Activated CD4-positive, alpha-beta memory T cell treated with anti-CD3 and anti-CD28 coated beads, Interleukin-2, amount 10 ng/mL, durations not matched to agents 7 days and 5 days (primary cell): ENCODE data around the gene PSMF1. TPM values are rescaled to one million over a fixed set of nuclear protein-coding genes. Genes with fewer than 3 reads are reported as not detected.
A peak's percentile ranks its signal among the peaks of the same experiment; 100 is the strongest.

Experiments used
- CTCF ChIA-PET: fragments of 350-600 bp; sonication (Branson Sonifier 250); formaldehyde crosslinking; loops from one replicate; lab custom pipeline; 2021; ENCODE audit warnings: antibody characterized with exemption, inconsistent platforms; lab: Charles Lee
- POLR2A ChIA-PET: fragments of 350-600 bp; sonication (Branson Sonifier 250); formaldehyde crosslinking; loops from one replicate; lab custom pipeline; 2021; ENCODE audit warnings: antibody characterized with exemption; lab: Charles Lee
- DNase-seq: peaks from one replicate; pipeline ENCODE4 v3.0.0-alpha.2; 2020
- H3K27ac Mint-ChIP-seq: one replicate; pipeline ENCODE4 v1.8.0; 2021; ENCODE audit warnings: mild to moderate bottlenecking, mixed read lengths
- H3K27me3 Mint-ChIP-seq: one replicate; pipeline ENCODE4 v1.8.0; 2021; ENCODE audit warnings: mixed read lengths
- H3K36me3 Mint-ChIP-seq: one replicate; pipeline ENCODE4 v1.8.0; 2021; ENCODE audit warnings: low read depth, mixed read lengths
- H3K4me1 Mint-ChIP-seq: one replicate; pipeline ENCODE4 v1.8.0; 2021; ENCODE audit warnings: mixed read lengths
- H3K4me3 Mint-ChIP-seq: one replicate; pipeline ENCODE4 v1.8.0; 2021; ENCODE audit warnings: mild to moderate bottlenecking, mixed read lengths
- H3K9me3 Mint-ChIP-seq: one replicate; pipeline ENCODE4 v1.8.0; 2021; ENCODE audit warnings: mixed read lengths
- total RNA-seq, 2 experiments: library from RNA; stranded (reverse); gene quantifications; one replicate each; pipeline ENCODE4 v1.2.3, GENCODE V29; 2021

The PSMF1 gene
- total RNA-seq, 2 experiments from 2014 or later: 145 TPM

GRCh38 chr20:1103751-1104150, 14.7 kb upstream of the PSMF1 start:
- no peak for DNase-seq
- no peak overlapping the region for H3K27ac Mint-ChIP-seq
- no peaks in the 10 kb centered on the region for H3K4me1 Mint-ChIP-seq
- H3K36me3 Mint-ChIP-seq: no peaks in the 10 kb centered on the region
- no peak overlapping the region for H3K4me3 Mint-ChIP-seq
- H3K27me3 Mint-ChIP-seq: peaks cover 2% of the 10 kb centered on the region
- CTCF ChIA-PET: interaction anchor here (0.7 kb wide), 1 partner anchor 197 kb away, joined by 3 read pairs; no protein-coding TSS in a partner anchor
- H3K9me3 Mint-ChIP-seq: peaks cover 2% of the 10 kb centered on the region
- POLR2A ChIA-PET: no interaction called here

- H3K27me3 Mint-ChIP-seq: peaks cover 2% of the 10 kb centered on the region
- ChIA-PET POLR2A (no interaction called here), CTCF (interaction anchor here (3.9 kb wide), 1 partner anchor 107 kb away, joined by 22 read pairs; no protein-coding TSS in a partner anchor)
- H3K4me1 Mint-ChIP-seq: no peaks in the 10 kb centered on the region
- H3K4me3 Mint-ChIP-seq: no peak overlapping the region
- no peak for DNase-seq
- H3K27ac Mint-ChIP-seq: no peak overlapping the region
- H3K36me3 Mint-ChIP-seq: no peaks in the 10 kb centered on the region
- peaks cover 2% of the 10 kb centered on the region for H3K9me3 Mint-ChIP-seq
These were observed 12.7 kb upstream of the PSMF1 start for GRCh38 chr20:1105599-1106194.

- Mint-ChIP-seq H3K27ac (no peak overlapping the region), H3K36me3 (no peaks in the 10 kb centered on the region), H3K4me3 (no peak overlapping the region), H3K27me3 (no peaks in the 10 kb centered on the region), H3K4me1 (no peaks in the 10 kb centered on the region), H3K9me3 (peaks cover 2% of the 10 kb centered on the region)
- POLR2A ChIA-PET: no interaction called here
- CTCF ChIA-PET: interaction anchor here (0.7 to 3.9 kb wide), 5 partner anchors 8 to 670 kb away, joined by 3 to 22 read pairs (median 5); no protein-coding TSS in a partner anchor
- no peak for DNase-seq
These were observed 11.2 kb upstream of the PSMF1 start for GRCh38 chr20:1107176-1107575.

GRCh38 chr20:1108437-1108920, 9.9 kb upstream of the PSMF1 start:
- peak; percentile 57 for DNase-seq

GRCh38 chr20:1112908-1113307, 5.5 kb upstream of the PSMF1 start:
- DNase-seq: no peak
- Mint-ChIP-seq H3K36me3 (peaks cover 10% of the 10 kb centered on the region), H3K27me3 (no peaks in the 10 kb centered on the region), H3K4me1 (peaks cover 12% of the 10 kb centered on the region), H3K9me3 (no peaks in the 10 kb centered on the region), H3K4me3 (no peak overlapping the region), H3K27ac (no peak overlapping the region)
- POLR2A ChIA-PET: no interaction called here
- CTCF ChIA-PET: no interaction called here

More at GRCh38 chr20:1108437-1108920, 9.9 kb upstream of the PSMF1 start:
- ChIA-PET CTCF (interaction anchor here (0.6 to 3.9 kb wide), 13 partner anchors 9 to 359 kb away, joined by 3 to 22 read pairs (median 3); no protein-coding TSS in a partner anchor), POLR2A (interaction anchor here (0.7 to 0.9 kb wide), 2 partner anchors 10 to 23 kb away, joined by 3 read pairs; partner anchors contain the start of gene PSMF1)
- no peak overlapping the region for H3K27ac Mint-ChIP-seq
- H3K4me3 Mint-ChIP-seq: no peak overlapping the region
- H3K9me3 Mint-ChIP-seq: no peaks in the 10 kb centered on the region
- no peaks in the 10 kb centered on the region for H3K4me1 Mint-ChIP-seq
- H3K36me3 Mint-ChIP-seq: no peaks in the 10 kb centered on the region
- no peaks in the 10 kb centered on the region for H3K27me3 Mint-ChIP-seq

GRCh38 chr20:1118004-1118335, 432 bp upstream of the PSMF1 start:
- no peaks in the 10 kb centered on the region for H3K27me3 Mint-ChIP-seq
- H3K4me3 Mint-ChIP-seq: peak overlapping the region; percentile 92
- peaks cover 43% of the 10 kb centered on the region for H3K36me3 Mint-ChIP-seq
- ChIA-PET CTCF (interaction anchor here (1.0 to 2.3 kb wide), 4 partner anchors 9 to 349 kb away, joined by 3 to 6 read pairs (median 5); partner anchors contain the start of gene NSFL1C), POLR2A (interaction anchor here (1.2 to 2.2 kb wide), 3 partner anchors 58 to 349 kb away, joined by 3 to 8 read pairs (median 7); partner anchors contain the start of genes FAM110A and NSFL1C)
- no peak for DNase-seq
- H3K27ac Mint-ChIP-seq: peak overlapping the region; percentile 83
- H3K9me3 Mint-ChIP-seq: no peaks in the 10 kb centered on the region
- H3K4me1 Mint-ChIP-seq: peaks cover 54% of the 10 kb centered on the region

GRCh38 chr20:1119128-1119505, 715 bp downstream of the PSMF1 start:
- Mint-ChIP-seq H3K9me3 (no peaks in the 10 kb centered on the region), H3K36me3 (peaks cover 50% of the 10 kb centered on the region), H3K27ac (peak overlapping the region; percentile 83), H3K27me3 (no peaks in the 10 kb centered on the region), H3K4me3 (peak overlapping the region; percentile 92), H3K4me1 (peaks cover 66% of the 10 kb centered on the region)
- ChIA-PET CTCF (interaction anchor here (1.1 to 2.3 kb wide), 3 partner anchors 10 to 348 kb away, joined by 3 to 6 read pairs (median 5); partner anchors contain the start of gene NSFL1C), POLR2A (interaction anchor here (1.0 to 2.2 kb wide), 7 partner anchors 11 to 1533 kb away, joined by 3 to 8 read pairs (median 4); partner anchors contain the start of genes FAM110A, NOP56 and NSFL1C)
- no peak for DNase-seq

- Mint-ChIP-seq H3K4me3 (peak overlapping the region; percentile 92), H3K9me3 (no peaks in the 10 kb centered on the region), H3K27ac (peak overlapping the region; percentile 83), H3K27me3 (no peaks in the 10 kb centered on the region), H3K4me1 (peaks cover 68% of the 10 kb centered on the region), H3K36me3 (peaks cover 52% of the 10 kb centered on the region)
- no peak for DNase-seq
- ChIA-PET CTCF (interaction anchor here (0.5 to 2.3 kb wide), 3 partner anchors 11 to 348 kb away, joined by 3 to 6 read pairs (median 5); partner anchors contain the start of gene NSFL1C), POLR2A (interaction anchor here (1.1 to 2.2 kb wide), 6 partner anchors 24 to 1533 kb away, joined by 3 to 8 read pairs (median 4); partner anchors contain the start of genes FAM110A, NOP56 and NSFL1C)
These were observed 1.1 kb downstream of the PSMF1 start for GRCh38 chr20:1119524-1119923.

- CTCF ChIA-PET: interaction anchor here (0.7 to 1.0 kb wide), 2 partner anchors 13 to 344 kb away, joined by 4 to 6 read pairs; no protein-coding TSS in a partner anchor
- H3K27ac Mint-ChIP-seq: peak overlapping the region; percentile 52
- no peaks in the 10 kb centered on the region for H3K9me3 Mint-ChIP-seq
- POLR2A ChIA-PET: interaction anchor here (0.8 kb wide), 1 partner anchor 276 kb away, joined by 3 read pairs; no protein-coding TSS in a partner anchor
- peaks cover 83% of the 10 kb centered on the region for H3K4me1 Mint-ChIP-seq
- H3K4me3 Mint-ChIP-seq: peak overlapping the region; percentile 12
- H3K36me3 Mint-ChIP-seq: peaks cover 69% of the 10 kb centered on the region
- H3K27me3 Mint-ChIP-seq: no peaks in the 10 kb centered on the region
- DNase-seq: no peak
These were observed 3.0 kb downstream of the PSMF1 start for GRCh38 chr20:1121429-1121828.

- Mint-ChIP-seq H3K9me3 (no peaks in the 10 kb centered on the region), H3K4me1 (peaks cover 74% of the 10 kb centered on the region), H3K27me3 (no peaks in the 10 kb centered on the region), H3K4me3 (peak overlapping the region; percentile 57), H3K36me3 (peaks cover 71% of the 10 kb centered on the region), H3K27ac (peak overlapping the region; percentile 70)
- CTCF ChIA-PET: interaction anchor here (1.0 kb wide), 1 partner anchor 14 kb away, joined by 6 read pairs; no protein-coding TSS in a partner anchor
- DNase-seq: peak; percentile 22
- POLR2A ChIA-PET: interaction anchor here (0.6 to 0.8 kb wide), 2 partner anchors 278 to 978 kb away, joined by 3 read pairs; no protein-coding TSS in a partner anchor
These were observed 4.2 kb downstream of the PSMF1 start for GRCh38 chr20:1122388-1123315.

GRCh38 chr20:1123666-1124065, 5.3 kb downstream of the PSMF1 start:
- DNase-seq: no peak
- CTCF ChIA-PET: no interaction called here

GRCh38 chr20:1124421-1124820, 6.0 kb downstream of the PSMF1 start:
- H3K9me3 Mint-ChIP-seq: no peaks in the 10 kb centered on the region
- H3K27me3 Mint-ChIP-seq: no peaks in the 10 kb centered on the region
- H3K4me1 Mint-ChIP-seq: peaks cover 63% of the 10 kb centered on the region
- CTCF ChIA-PET: interaction anchor here (0.9 to 1.3 kb wide), 3 partner anchors 61 to 653 kb away, joined by 3 to 6 read pairs (median 4); partner anchors contain the start of gene TMEM74B
- no peak overlapping the region for H3K4me3 Mint-ChIP-seq
- POLR2A ChIA-PET: interaction anchor here (1.2 kb wide), 1 partner anchor 11 kb away, joined by 3 read pairs; no protein-coding TSS in a partner anchor
- no peak overlapping the region for H3K27ac Mint-ChIP-seq
- DNase-seq: no peak
- H3K36me3 Mint-ChIP-seq: peaks cover 71% of the 10 kb centered on the region

More at GRCh38 chr20:1123666-1124065, 5.3 kb downstream of the PSMF1 start:
- peaks cover 72% of the 10 kb centered on the region for H3K36me3 Mint-ChIP-seq
- no peak overlapping the region for H3K27ac Mint-ChIP-seq
- POLR2A ChIA-PET: no interaction called here
- no peaks in the 10 kb centered on the region for H3K27me3 Mint-ChIP-seq
- H3K9me3 Mint-ChIP-seq: no peaks in the 10 kb centered on the region
- H3K4me3 Mint-ChIP-seq: no peak overlapping the region
- H3K4me1 Mint-ChIP-seq: peaks cover 67% of the 10 kb centered on the region
